SK-N-MC (cell line): ENCODE measurements around the gene GALNT13.

Experiments
- FOXP2 ChIP-seq: optimal IDR thresholded peaks from 2 replicates; pipeline ENCODE3; 2011; ENCODE audit warnings: mild to moderate bottlenecking, moderate library complexity; ENCODE audit not compliant: insufficient read depth; ENCODE audit errors: extremely low read length, control extremely low read depth
- POLR2AphosphoS5 ChIP-seq: IDR thresholded peaks from 2 replicates; pipeline ENCODE4 v1.6.1; 2012; ENCODE audit warnings: mild to moderate bottlenecking, low read depth, low read length, borderline replicate concordance

- TF ChIP-seq FOXP2, result no peak
- no peak for TF ChIP-seq POLR2AphosphoS5
Observed at GRCh38 chr2:154408786-154409185, 537.1 kb downstream of the GALNT13 start.
